ENCODE results near the gene SLAMF8.

The SLAMF8 gene

GRCh38 chr1:159872891-159873290 lies 46.2 kb downstream of the SLAMF8 start:
- DNase-seq (ENCODE audit: low read depth) = no peak

- no peak for DNase-seq (ENCODE audit: low read depth)
These were observed 47.0 kb downstream of the SLAMF8 start for GRCh38 chr1:159873530-159874143.

- DNase-seq (ENCODE audit: low read depth) = no peak
These were observed 51.2 kb downstream of the SLAMF8 start for GRCh38 chr1:159877695-159878444.

- no peak for DNase-seq (ENCODE audit: low read depth)
These were observed 52.5 kb downstream of the SLAMF8 start for GRCh38 chr1:159879136-159879535.

- peak; percentile 84 for DNase-seq (ENCODE audit: low read depth)
These were observed 53.3 kb downstream of the SLAMF8 start for GRCh38 chr1:159879977-159880376.

GRCh38 chr1:159880430-159880829 lies 53.8 kb downstream of the SLAMF8 start:
- no peak for DNase-seq (ENCODE audit: low read depth)

- DNase-seq (ENCODE audit: low read depth) = peak; percentile 97
These were observed 55.2 kb downstream of the SLAMF8 start for GRCh38 chr1:159881622-159882526.

GRCh38 chr1:159882527-159882862 lies 55.8 kb downstream of the SLAMF8 start:
- no peak for DNase-seq (ENCODE audit: low read depth)

GRCh38 chr1:159883134-159883533 lies 56.5 kb downstream of the SLAMF8 start:
- DNase-seq (ENCODE audit: low read depth) = no peak

- DNase-seq (ENCODE audit: low read depth) = no peak
These were observed 57.6 kb downstream of the SLAMF8 start for GRCh38 chr1:159884296-159884695.

Data from HS-5 (cell line).